ENCODE results near the gene OR4D10. TPM values are rescaled to one million over a fixed set of nuclear protein-coding genes. Genes with fewer than 3 reads are reported as not detected.

OR4D10 gene
- total RNA-seq, 1 experiment from 2014 or later, result not detected

GRCh38 chr11:59436169-59436568 is 36.9 kb upstream of the OR4D10 start, which contains the start of gene OR5A1:
TSS of gene OR5A1 (plus strand) at chr11:59436469. CDS start at chr11:59443169, 6,700 bp downstream.
- intact Hi-C loops (cut with micrococcal nuclease), result loop anchor here (10.0 kb wide), 1 partner anchor 369 kb away; no protein-coding TSS in a partner anchor
- TF ChIP-seq TCF7L2 (IDR thresholded peaks at IDR 0.05; ENCODE audit: borderline replicate concordance, extremely low read depth, insufficient read depth, insufficient read length), result no peak
- TF ChIP-seq SIN3A (IDR thresholded peaks at IDR 0.05; ENCODE audit: low read depth), result no peak
- TF ChIP-seq JUND (IDR thresholded peaks at IDR 0.05), result no peak
- TF ChIP-seq ELF1 (IDR thresholded peaks at IDR 0.05; ENCODE audit: borderline replicate concordance, low read depth), result no peak
- TF ChIP-seq EZH2 (IDR thresholded peaks at IDR 0.05), result no peak
- TF ChIP-seq EGR1 (IDR thresholded peaks at IDR 0.05; ENCODE audit: low read depth), result no peak
- no peak for TF ChIP-seq ATF3 (IDR thresholded peaks at IDR 0.05)
- no peak for TF ChIP-seq MAX (IDR thresholded peaks at IDR 0.05)
- no peak for TF ChIP-seq ZNF274 (IDR thresholded peaks at IDR 0.05; ENCODE audit: low read depth, low read length)
- TF ChIP-seq RAD21 (IDR thresholded peaks at IDR 0.05; ENCODE audit: low read depth), result no peak
- no peak for TF ChIP-seq ZFX (IDR thresholded peaks at IDR 0.05)
- no peak for TF ChIP-seq POLR2A (IDR thresholded peaks at IDR 0.05; ENCODE audit: borderline replicate concordance, extremely low read depth, insufficient read depth, insufficient read length)
- no peak for TF ChIP-seq CEBPB (IDR thresholded peaks at IDR 0.05; ENCODE audit: low read depth)
- no peak for TF ChIP-seq YY1 (IDR thresholded peaks at IDR 0.05; ENCODE audit: extremely low read depth, insufficient replicate concordance, low read depth, low read length)
- TF ChIP-seq CBX3 (IDR thresholded peaks at IDR 0.05; ENCODE audit: low read depth), result no peak
- no peak for TF ChIP-seq ZBTB33 (IDR thresholded peaks at IDR 0.05; ENCODE audit: extremely low read depth, insufficient replicate concordance, low read length)
- ChIA-PET CTCF (interaction anchor here (2.2 kb wide), 1 partner anchor 264 kb away, joined by 6 read pairs; the partner anchor contains the start of gene DTX4), RAD21 (ENCODE audit: low non-redundant PET in 1 of 2, low total read pairs in 2 of 2, uncharacterized antibody in 2 of 2, unreplicated experiment in 2 of 2) (no interaction called here), POLR2A (no interaction called here)
- DNase-seq (ENCODE audit: low read depth, low spot score) (no peak), ATAC-seq (no peak)
- Histone ChIP-seq H3K27ac (ENCODE audit: low read depth, low read length) (no peak within 1 kb of the TSS), H2AFZ (ENCODE audit: low read depth, low read length, poor library complexity, severe bottlenecking) (no peak within 1 kb of the TSS), H3K9me2 (ENCODE audit: insufficient read depth) (no peaks in the 10 kb centered on the region), H3K4me3 (replicated peaks in 1 of 2; ENCODE audit: low read depth in 1 of 2, low read length in 2 of 2) (no peak within 1 kb of the TSS), H4K20me1 (ENCODE audit: insufficient read depth) (no peaks in the 10 kb centered on the region), H3K9me3 (ENCODE audit: control insufficient read depth in 1 of 2, insufficient read depth in 1 of 2, low read depth in 1 of 2, low read length in 2 of 2) (no peaks in the 10 kb centered on the region), H3K36me3 (ENCODE audit: control insufficient read depth in 1 of 2, insufficient read depth in 2 of 2, low read length in 2 of 2) (no peaks in the 10 kb centered on the region), H3K4me2 (ENCODE audit: low read length) (no peak within 1 kb of the TSS), H3K27me3 (ENCODE audit: insufficient read depth, low read length) (no peaks in the 10 kb centered on the region), H3K79me2 (ENCODE audit: insufficient read depth, low read length) (no peaks in the 10 kb centered on the region), H3K4me1 (ENCODE audit: control insufficient read depth in 1 of 2, insufficient read depth in 2 of 2, low read length in 2 of 2) (no peaks in the 10 kb centered on the region), H3K9ac (ENCODE audit: low read length) (no peak within 1 kb of the TSS)
- no TSS peak for BruUV-seq (replicated peaks)
